Uterus (tissue), 4 donors: ENCODE results near the gene OTUB1. TPM values are rescaled to one million over a fixed set of nuclear protein-coding genes. Genes with fewer than 3 reads are reported as not detected.

Source experiments
- DNase-seq, 2 donors: peaks; one replicate each; pipeline ENCODE4 v3.0.0-alpha.2; 2019 to 2020
- H3K27ac ChIP-seq, 2 donors: fragments of 200-600 bp; sonication (generic); 1 replicate in 1 of 2; 2 replicates in 1 of 2; pipeline ENCODE4 v1.5.1; 2016 to 2018
- H3K27me3 ChIP-seq, 2 donors: fragments of 200-600 bp; sonication (generic); one replicate each; pipeline ENCODE4 v1.5.1; 2018 to 2019; ENCODE audit warnings: control low read depth in 1 of 2
- H3K36me3 ChIP-seq, 2 donors: fragments of 200-600 bp; sonication (generic); one replicate each; pipeline ENCODE4 v1.5.1; 2019; ENCODE audit warnings: control low read depth in 1 of 2
- H3K4me1 ChIP-seq, 2 donors: fragments of 200-600 bp; sonication (generic); one replicate each; pipeline ENCODE4 v1.5.1; 2018 to 2019; ENCODE audit warnings: control low read depth in 1 of 2
- H3K4me3 ChIP-seq, 2 donors: fragments of 200-600 bp; sonication (generic); 1 replicate in 1 of 2; 2 replicates in 1 of 2; pipeline ENCODE4 v1.5.1; 2018 to 2019; ENCODE audit warnings: mild to moderate bottlenecking in 1 of 2
- H3K9me3 ChIP-seq, 2 donors: fragments of 200-600 bp; sonication (generic); one replicate each; pipeline ENCODE4 v1.5.1; 2019; ENCODE audit warnings: control low read depth in 1 of 2
- POLR2A ChIP-seq, 2 donors: fragments of 450-650 bp; IDR thresholded peaks; one replicate each; pipeline ENCODE4 v1.6.1; 2016; ENCODE audit warnings: antibody characterized with exemption in 2 of 2, mild to moderate bottlenecking in 1 of 2, moderate library complexity in 1 of 2
- intact Hi-C: fragments of 100-400 bp; cut with DNase I; formaldehyde crosslinking; loops from one replicate; pipeline ENCODE4 v1.15.1; 2023; ENCODE audit warnings: low total_unique reads
- total RNA-seq, 4 donors: library from RNA; depleted of rRNA in 3 of 4; stranded (reverse); fragments of >200 nt in 3 of 4; gene quantifications; one replicate each; pipeline versions ENCODE4 v1.1.0 to v1.2.4, GENCODE V29; 2014 to 2023
- TF ChIP-seq, protein P1 (sequence below), 4 experiments: fragments of 200-600 bp in 2 of 4; fragments of 450-650 bp in 2 of 4; sonication (generic) in 2 of 4; IDR thresholded peaks; one replicate each; pipeline ENCODE4 v1.5.1; 2016 to 2019; ENCODE audit warnings: antibody characterized with exemption in 4 of 4, mild to moderate bottlenecking in 2 of 4, moderate library complexity in 1 of 4
- donor health status: DM: yes; HTN: yes; CAD: no.

The OTUB1 gene
- total RNA-seq, 4 donors from 2014 or later = 29.5 to 54.6 (median 45.8) TPM

DNA sequence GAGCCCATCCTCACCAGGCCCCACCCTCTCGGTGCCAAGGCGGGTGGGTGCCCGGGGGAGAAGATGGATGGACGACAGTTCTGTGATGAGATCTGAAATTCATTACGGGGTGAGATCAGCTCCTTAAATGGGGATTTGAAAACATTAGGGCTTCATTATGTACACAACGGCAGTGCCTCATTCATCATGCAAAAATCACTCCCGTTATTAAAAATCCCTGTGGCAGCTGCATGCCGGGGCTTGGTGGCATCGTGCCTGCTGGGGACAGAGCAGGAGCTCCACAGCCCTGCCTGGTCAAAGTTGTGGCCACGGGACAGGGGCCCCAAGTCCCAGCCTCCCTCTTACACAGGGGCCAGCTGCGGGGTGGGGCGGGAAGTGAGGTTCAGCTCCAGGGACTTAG is 20.2 kb downstream of the OTUB1 start:
- Histone ChIP-seq H3K9me3 (no peaks in the 10 kb centered on the region), H3K36me3 (no peaks in the 10 kb centered on the region), H3K4me3 (no peak overlapping the region), H3K27ac (no peak overlapping the region), H3K4me1 (peaks cover 0 to 4% of the 10 kb centered on the region in 2 donors), H3K27me3 (no peaks in the 10 kb centered on the region)
- DNase-seq = no peak
- intact Hi-C loops = no loop called here
- TF ChIP-seq, protein P1, sequence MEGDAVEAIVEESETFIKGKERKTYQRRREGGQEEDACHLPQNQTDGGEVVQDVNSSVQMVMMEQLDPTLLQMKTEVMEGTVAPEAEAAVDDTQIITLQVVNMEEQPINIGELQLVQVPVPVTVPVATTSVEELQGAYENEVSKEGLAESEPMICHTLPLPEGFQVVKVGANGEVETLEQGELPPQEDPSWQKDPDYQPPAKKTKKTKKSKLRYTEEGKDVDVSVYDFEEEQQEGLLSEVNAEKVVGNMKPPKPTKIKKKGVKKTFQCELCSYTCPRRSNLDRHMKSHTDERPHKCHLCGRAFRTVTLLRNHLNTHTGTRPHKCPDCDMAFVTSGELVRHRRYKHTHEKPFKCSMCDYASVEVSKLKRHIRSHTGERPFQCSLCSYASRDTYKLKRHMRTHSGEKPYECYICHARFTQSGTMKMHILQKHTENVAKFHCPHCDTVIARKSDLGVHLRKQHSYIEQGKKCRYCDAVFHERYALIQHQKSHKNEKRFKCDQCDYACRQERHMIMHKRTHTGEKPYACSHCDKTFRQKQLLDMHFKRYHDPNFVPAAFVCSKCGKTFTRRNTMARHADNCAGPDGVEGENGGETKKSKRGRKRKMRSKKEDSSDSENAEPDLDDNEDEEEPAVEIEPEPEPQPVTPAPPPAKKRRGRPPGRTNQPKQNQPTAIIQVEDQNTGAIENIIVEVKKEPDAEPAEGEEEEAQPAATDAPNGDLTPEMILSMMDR (IDR thresholded peaks at IDR 0.05) = no peak
- no peak for TF ChIP-seq POLR2A (IDR thresholded peaks at IDR 0.05)

DNA sequence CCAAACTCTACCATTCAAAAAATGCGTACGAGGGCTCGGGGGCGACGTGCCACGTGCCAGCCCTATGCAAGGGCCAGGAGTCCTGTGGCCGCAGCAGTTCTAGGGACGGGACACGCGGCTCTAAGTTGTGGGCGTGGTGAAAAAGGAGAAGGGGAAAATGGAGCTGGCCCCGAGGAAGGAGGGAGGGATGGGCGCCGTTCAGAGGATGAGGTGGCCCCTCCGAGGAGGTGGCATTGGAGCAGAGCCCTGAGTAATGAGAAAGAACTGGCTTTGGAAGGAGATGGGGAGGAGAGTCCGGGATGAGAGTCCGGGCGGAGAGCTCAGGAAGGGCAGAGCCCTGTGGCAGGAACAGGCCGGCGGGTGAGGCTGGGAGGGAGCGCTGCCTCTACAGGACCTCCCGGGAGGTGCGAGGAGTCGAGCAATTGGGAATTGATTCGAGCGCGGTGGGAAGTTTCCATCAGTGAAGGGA is 21.0 kb downstream of the OTUB1 start:
- Histone ChIP-seq H3K4me3 (peak overlapping the region; percentile 12 to 34), H3K36me3 (no peaks in the 10 kb centered on the region), H3K27ac (peak overlapping the region; percentile 12 to 61), H3K9me3 (no peaks in the 10 kb centered on the region), H3K27me3 (no peaks in the 10 kb centered on the region), H3K4me1 (peaks cover 0 to 4% of the 10 kb centered on the region in 2 donors)
- intact Hi-C loops = no loop called here
- TF ChIP-seq POLR2A (IDR thresholded peaks at IDR 0.05) = no peak
- TF ChIP-seq, protein P1 (IDR thresholded peaks at IDR 0.05) = no peak
- peak; percentile 32 to 36 for DNase-seq

DNA sequence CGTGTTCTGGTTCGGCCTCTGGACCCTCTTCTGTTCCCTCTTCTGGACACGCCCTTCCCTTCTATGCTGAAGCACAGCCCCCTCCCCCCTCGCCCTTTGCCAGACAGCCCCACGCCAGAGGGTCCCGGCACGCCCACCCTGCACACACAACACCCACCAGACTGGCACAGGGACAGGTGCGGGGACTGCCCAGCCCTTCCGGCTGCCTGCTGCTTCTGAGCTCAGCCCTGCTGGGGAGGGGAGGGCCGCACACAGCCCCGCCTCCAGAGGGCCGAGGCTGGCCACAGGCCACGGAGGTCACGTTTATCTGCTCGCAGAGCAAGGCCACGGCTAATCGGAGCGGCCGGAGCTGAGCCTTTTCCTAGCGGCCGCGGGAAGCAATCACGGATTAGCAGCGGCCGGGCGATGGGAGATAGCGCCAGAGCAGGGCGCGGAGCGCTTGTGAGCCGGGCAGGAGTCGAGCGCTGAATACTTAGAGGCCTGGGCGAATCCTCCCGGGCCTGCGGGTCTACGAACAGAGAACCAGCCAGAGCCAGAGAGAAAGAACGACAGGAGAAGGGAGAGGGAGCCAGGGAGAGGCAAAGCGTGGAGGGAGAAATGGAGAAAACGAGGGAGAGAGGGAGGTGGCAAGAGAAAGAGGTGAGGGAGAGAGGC is 21.5 kb downstream of the OTUB1 start:
- Histone ChIP-seq H3K4me3 (peak overlapping the region; percentile 12 to 34), H3K27ac (peak overlapping the region; percentile 12 to 61), H3K36me3 (no peaks in the 10 kb centered on the region), H3K27me3 (no peaks in the 10 kb centered on the region), H3K9me3 (no peaks in the 10 kb centered on the region), H3K4me1 (peaks cover 0 to 4% of the 10 kb centered on the region in 2 donors)
- intact Hi-C loops = no loop called here
- peak; percentile 70 to 79 for DNase-seq
- TF ChIP-seq, protein P1 (IDR thresholded peaks at IDR 0.05) = peak in 3 of 4 experiments; percentile 30 to 48 (median 31)
- peak in 1 of 2 donors; percentile 13 for TF ChIP-seq POLR2A (IDR thresholded peaks at IDR 0.05)

DNA sequence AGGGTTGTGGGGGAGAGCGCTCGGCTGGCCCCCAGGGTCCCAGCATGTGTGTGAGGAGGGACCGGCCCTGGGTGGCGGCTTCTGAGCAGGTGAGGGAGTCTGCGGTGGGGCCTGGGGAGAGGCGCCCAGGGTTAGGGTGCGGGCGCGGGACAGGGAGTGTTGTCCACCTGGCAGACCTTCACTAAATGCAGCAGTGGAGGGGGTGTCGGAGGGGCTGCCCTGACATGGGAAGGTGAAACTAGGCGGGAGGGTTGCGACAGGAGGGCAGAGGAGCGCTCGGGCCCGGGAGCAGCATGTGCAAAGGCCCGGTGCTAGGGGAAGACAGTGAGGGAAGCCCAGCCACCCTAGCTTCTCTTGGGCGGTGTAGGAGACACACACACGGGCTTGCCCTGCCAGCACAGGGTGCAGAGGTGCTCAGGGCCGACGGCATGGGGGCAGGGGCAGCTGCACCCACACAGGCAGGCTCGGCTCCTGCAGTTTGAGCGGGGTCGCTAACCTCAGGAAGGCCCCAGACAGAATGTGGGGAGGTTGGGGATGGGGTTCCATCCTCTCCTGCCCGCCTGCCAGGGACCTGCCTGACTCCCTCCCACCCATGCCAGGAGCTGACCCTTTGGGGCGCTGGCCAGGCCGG is 22.2 kb downstream of the OTUB1 start:
- Histone ChIP-seq H3K27ac (peak overlapping the region in 1 of 2 donors; percentile 61), H3K9me3 (no peaks in the 10 kb centered on the region), H3K36me3 (no peaks in the 10 kb centered on the region), H3K4me3 (no peak overlapping the region), H3K27me3 (no peaks in the 10 kb centered on the region), H3K4me1 (peaks cover 0 to 4% of the 10 kb centered on the region in 2 donors)
- TF ChIP-seq, protein P1 (IDR thresholded peaks at IDR 0.05) = no peak
- no peak for TF ChIP-seq POLR2A (IDR thresholded peaks at IDR 0.05)
- DNase-seq = no peak
- intact Hi-C loops = no loop called here
